Measurements from ENCODE around the gene UROC1.
A peak's percentile ranks its signal among the peaks of the same experiment; 100 is the strongest.

UROC1 gene

GRCh38 chr3:126445506-126445905 lies 72.1 kb downstream of the UROC1 start:
- peak in 3 of 42 donors; percentile 0 to 34 (median 16) for DNase-seq
- intact Hi-C loops (cut with DNase I), result no loop called here

GRCh38 chr3:126442856-126443242 lies 74.7 kb downstream of the UROC1 start:
- intact Hi-C loops (cut with DNase I), result no loop called here
- DNase-seq, result peak in 9 of 42 donors; percentile 12 to 42 (median 26)

GRCh38 chr3:126442094-126442855 lies 75.3 kb downstream of the UROC1 start:
- intact Hi-C loops (cut with DNase I), result no loop called here
- DNase-seq, result peak in 23 of 42 donors; percentile 17 to 53 (median 40)

GRCh38 chr3:126441256-126441880 lies 76.2 kb downstream of the UROC1 start:
- peak in 5 of 42 donors; percentile 10 to 30 (median 24) for DNase-seq
- intact Hi-C loops (cut with DNase I), result no loop called here

GRCh38 chr3:126440709-126440995 lies 76.9 kb downstream of the UROC1 start:
- peak in 1 of 42 donors; percentile 6 for DNase-seq
- intact Hi-C loops (cut with DNase I), result no loop called here

- DNase-seq, result peak in 3 of 42 donors; percentile 4 to 32 (median 21)
- intact Hi-C loops (cut with DNase I), result no loop called here
Measured at GRCh38 chr3:126439968-126440708, 77.4 kb downstream of the UROC1 start.

GRCh38 chr3:126439346-126439967 lies 78.1 kb downstream of the UROC1 start:
- intact Hi-C loops (cut with DNase I), result no loop called here
- peak in 7 of 42 donors; percentile 6 to 29 (median 18) for DNase-seq

GRCh38 chr3:126438746-126439145 lies 78.8 kb downstream of the UROC1 start:
- intact Hi-C loops (cut with DNase I), result no loop called here
- DNase-seq, result peak in 6 of 42 donors; percentile 1 to 30 (median 20)

- peak in 7 of 42 donors; percentile 3 to 31 (median 18) for DNase-seq
- intact Hi-C loops (cut with DNase I), result no loop called here
Measured at GRCh38 chr3:126438186-126438585, 79.4 kb downstream of the UROC1 start.

- intact Hi-C loops (cut with DNase I), result no loop called here
Measured at GRCh38 chr3:126436826-126437717, 80.5 kb downstream of the UROC1 start.

GRCh38 chr3:126435456-126436315 lies 81.9 kb downstream of the UROC1 start:
- intact Hi-C loops (cut with DNase I), result no loop called here
- DNase-seq, result peak in 8 of 42 donors; percentile 4 to 26 (median 12)

More at GRCh38 chr3:126436826-126437717, 80.5 kb downstream of the UROC1 start:
- DNase-seq, result peak in 7 of 42 donors; percentile 3 to 33 (median 6)

GRCh38 chr3:126434931-126435411 lies 82.6 kb downstream of the UROC1 start:
- peak in 5 of 42 donors; percentile 6 to 22 (median 13) for DNase-seq
- intact Hi-C loops (cut with DNase I), result no loop called here

- DNase-seq, result peak in 3 of 42 donors; percentile 4 to 22 (median 5)
- intact Hi-C loops (cut with DNase I), result no loop called here
Measured at GRCh38 chr3:126434264-126434590, 83.3 kb downstream of the UROC1 start.

GRCh38 chr3:126433496-126434263 lies 83.9 kb downstream of the UROC1 start:
- intact Hi-C loops (cut with DNase I), result no loop called here
- DNase-seq, result peak in 13 of 42 donors; percentile 7 to 43 (median 27)

GRCh38 chr3:126433105-126433430 lies 84.5 kb downstream of the UROC1 start:
- intact Hi-C loops (cut with DNase I), result no loop called here
- peak in 9 of 42 donors; percentile 4 to 29 (median 16) for DNase-seq

GRCh38 chr3:126432361-126433104 lies 85.0 kb downstream of the UROC1 start:
- intact Hi-C loops (cut with DNase I), result no loop called here
- DNase-seq, result peak in 2 of 42 donors; percentile 5 to 22

Measured in head of caudate nucleus (tissue), 42 donors.